ENCODE data around the gene OR5B12.
"Not testable (repeated sequence)": the region's sequence is repeated elsewhere in the genome, so short reads cannot be mapped to it uniquely, and the experiment has no call there.

OR5B12 gene

DNA sequence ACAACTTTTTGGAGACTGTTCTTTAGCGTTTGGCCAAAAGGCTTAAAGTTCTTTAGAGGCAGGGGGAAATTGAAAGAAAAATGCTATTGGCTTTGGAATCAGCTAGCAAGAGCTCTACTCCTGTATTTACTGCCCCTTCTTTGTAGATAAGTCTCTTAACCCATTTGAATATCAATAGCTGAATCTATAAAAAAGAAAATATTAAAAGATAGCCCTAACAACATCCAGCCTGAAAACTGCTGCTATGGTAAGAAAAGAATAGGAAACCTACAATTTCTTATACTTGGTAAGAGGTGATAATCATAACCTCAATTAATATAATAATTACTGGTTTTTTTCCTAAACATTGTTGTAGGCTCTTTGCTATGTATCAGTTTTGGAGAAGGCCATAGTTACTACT lies at the start of gene OR5B12:
Gene OR5B12, minus strand, starts transcription at position 101 of the 400 bp plus-strand sequence. CDS start 2,085 bp downstream, outside the sequence.
- DNase-seq (ENCODE audit: low spot score) = no peak

DNA sequence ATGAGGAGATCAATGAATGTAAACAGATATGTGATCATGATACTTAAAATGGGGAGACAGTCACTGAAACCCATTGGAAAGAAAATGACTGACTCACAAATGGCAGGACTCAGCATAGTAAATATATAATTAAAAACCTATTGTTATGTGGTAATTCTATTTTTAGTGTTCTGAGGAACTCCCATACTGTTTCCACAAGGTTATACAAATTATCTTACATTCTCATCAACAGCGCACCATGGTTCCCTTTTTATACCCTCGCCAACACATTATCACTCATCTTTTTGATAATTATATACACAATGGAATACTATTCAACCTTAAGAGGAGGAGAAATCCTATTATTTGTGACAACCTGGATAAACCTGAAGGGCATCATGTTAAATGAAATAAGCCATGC lies 48.8 kb upstream of the OR5B12 start:
- no peak for DNase-seq (ENCODE audit: low spot score)

DNA sequence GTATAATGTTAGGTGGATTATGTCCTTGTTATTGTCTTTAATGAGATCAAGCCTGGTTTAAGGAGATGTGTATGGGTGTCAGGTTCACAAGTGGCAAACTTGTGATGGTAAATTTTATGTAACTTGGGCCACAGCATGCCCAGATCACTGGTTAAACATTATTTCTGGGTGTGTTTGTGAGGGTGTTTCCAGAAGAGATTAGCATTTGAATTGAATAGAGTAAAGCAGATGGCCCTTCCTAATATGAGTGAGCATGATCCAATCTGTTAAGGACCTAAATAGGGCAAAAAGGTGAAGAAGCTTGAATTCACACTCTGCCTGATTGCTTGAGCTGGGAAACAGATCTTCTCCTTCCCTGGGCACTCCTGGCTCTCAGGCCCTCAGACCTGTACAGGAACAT lies 45.1 kb upstream of the OR5B12 start:
- DNase-seq (ENCODE audit: low spot score) = no peak

DNA sequence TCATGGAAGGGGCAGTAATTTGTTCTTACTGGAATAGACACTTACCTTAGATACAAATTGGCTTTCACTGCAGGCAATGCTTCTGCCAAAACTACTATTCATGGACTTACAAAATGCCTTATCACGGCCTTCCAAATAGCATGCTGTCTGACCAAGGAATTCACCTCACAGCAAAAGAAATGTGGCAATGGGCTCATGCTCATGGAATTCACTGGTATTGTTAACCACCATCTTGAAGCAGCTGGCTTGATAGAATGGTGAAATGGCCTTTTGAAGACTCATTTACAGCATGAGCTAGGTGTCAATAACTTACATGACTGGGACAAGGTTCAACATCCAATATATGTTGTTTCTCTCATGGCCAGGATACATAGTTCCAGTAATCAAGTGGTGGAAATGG lies 43.9 kb upstream of the OR5B12 start:
- DNase-seq (ENCODE audit: low spot score) = no peak

DNA sequence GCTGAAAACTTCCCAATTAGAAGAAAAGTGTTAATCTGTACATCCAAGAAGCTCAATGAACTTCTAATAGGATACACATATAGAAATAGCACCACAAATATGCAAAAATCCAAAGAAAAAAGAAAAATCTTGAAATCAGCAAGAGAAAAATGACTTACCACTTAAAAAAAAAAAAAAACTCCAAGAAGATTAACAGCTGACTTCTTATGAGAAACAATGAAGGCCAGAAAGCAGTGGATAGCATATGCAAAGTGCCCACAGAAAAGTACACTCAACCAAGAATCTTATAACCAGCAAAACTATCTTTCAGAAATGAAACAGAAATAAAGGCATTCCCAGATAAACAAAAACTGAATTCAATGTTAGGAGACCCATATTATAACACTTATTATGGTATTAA lies 29.9 kb upstream of the OR5B12 start:
- DNase-seq (ENCODE audit: low spot score) = no peak

DNA sequence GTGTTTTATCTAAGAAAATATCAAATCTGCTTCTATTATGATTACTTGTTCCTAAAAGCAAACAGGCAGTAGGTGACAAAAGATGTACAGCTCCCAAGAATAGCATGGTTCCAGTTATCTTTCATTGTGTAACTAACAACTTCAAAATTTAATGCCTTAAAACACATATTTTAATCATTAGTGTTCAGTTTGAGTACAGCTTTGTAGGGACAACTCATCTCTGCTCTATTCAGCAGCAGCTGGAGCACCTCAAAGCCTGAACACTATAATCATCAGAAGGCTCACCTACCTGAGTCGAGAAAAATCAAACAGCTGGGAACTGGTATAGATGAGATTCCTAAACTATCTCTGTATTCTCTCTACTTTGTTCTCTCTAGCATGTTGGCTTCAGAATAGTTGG lies 24.3 kb upstream of the OR5B12 start:
- DNase-seq (ENCODE audit: low spot score) = no peak

DNA sequence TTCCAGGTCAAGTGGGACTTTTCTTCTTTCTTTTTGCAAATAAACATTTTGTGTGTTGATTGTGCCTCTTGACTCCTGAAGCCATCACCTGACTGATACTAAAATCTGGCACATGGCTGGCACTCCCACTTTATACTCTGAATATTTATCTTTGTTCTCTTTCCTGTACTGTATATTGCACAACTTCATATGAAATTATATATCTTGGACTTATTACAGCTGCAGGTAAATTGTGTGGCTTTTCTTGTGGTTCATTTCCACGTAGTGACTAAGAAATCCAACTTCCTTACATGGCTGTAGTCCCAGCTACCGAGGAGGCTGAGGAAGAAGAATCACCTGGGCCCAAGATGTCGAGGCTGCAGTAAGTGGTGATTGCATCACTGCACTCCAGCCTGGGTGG lies 23.7 kb upstream of the OR5B12 start:
- DNase-seq (ENCODE audit: low spot score) = no peak

DNA sequence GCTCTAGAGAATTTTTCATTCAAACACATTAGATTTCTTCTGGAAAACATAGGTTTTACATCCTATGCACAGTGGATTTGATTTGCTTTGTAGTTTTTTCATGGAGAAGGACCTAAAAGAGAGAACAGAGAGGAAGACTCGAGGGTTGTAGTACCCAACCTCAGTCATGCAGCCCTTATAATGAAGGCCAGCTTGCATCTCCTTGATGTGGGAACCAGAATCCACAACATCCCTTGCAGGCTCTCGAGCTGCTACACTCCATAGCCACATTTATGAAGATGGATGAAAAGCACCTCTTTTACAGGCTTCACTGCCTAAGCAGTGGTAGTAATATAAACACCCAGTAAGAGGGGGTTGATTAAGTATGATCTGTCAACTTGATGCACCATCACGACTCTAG lies 9.5 kb upstream of the OR5B12 start:
- no peak for DNase-seq (ENCODE audit: low spot score)

DNA sequence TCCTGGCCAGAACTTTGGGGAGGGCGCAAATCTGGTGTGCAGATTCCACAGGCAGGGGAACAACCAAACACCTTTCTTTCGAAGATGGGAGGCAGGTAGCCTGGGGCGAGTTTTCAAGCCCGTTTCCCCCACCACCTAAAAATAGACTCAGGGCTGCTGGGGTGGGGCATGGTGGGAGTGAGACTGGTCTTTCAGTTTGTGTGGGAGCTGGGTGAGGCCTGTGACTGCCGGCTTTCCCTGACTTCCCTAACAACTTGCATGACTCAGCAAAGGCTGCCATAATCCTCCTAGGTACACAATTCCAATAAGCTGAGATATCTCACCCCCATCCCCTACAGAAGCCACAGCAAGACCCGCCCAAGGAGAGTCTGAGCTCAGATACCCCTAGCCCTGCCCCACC lies 4.3 kb upstream of the OR5B12 start:
- no peak for DNase-seq (ENCODE audit: low spot score)

DNA sequence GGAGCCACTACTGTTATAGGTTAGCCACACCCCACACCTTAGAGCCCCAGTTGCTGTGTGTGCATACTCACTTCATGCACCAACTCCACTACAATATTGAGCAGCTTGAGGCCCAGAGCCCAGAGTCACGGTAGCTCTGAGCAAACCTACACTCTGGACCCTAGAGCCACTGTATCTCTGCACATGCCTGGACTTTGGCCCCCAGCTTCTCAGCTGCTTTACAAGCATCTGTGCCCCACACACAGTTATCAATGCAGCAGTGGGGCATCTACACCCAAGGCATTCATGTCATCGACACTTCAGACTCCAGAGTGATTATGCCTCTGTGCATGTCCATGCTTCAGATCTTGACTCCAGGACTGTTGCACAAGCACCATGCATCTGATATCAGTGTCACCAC lies 2.3 kb upstream of the OR5B12 start:
- DNase-seq (ENCODE audit: low spot score) = no peak

DNA sequence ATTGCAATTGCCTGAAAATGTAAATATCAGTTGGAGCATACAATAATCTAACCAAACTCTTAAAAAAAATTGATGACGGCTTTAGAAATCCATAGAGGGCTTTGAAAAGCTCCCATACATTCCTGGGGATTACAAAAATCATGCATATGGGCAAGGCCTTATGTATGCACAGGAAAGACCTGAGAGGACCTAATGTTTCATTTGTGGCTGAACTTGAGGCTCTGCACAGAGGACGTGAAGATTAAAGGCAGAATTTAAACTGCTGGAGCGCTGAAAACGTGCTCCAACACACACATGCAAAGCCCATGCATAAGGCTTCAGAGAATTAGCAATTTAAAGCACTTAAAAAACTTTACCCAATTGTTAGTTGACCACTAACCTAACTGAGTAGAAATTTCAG lies 3.5 kb downstream of the OR5B12 start:
- DNase-seq (ENCODE audit: low spot score) = no peak

DNA sequence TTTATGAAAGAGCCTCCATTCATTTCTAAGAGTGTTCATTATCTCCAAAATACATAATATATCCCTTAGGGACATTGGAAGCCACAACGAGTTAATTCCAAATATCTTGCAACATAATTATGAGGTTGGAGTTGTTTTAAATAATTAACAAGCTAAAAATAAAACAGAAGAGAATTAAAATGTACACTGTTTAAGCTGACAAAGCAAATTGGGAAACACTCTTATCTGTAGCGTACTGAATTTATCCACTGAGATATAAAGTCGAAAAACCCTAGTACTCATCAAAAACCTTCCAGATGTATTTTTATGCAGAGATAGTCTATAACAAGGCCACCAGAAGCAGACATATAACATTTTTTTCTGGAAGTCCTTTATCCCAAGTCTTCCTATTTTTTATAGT lies 7.8 kb downstream of the OR5B12 start:
- DNase-seq (ENCODE audit: low spot score) = no peak

DNA sequence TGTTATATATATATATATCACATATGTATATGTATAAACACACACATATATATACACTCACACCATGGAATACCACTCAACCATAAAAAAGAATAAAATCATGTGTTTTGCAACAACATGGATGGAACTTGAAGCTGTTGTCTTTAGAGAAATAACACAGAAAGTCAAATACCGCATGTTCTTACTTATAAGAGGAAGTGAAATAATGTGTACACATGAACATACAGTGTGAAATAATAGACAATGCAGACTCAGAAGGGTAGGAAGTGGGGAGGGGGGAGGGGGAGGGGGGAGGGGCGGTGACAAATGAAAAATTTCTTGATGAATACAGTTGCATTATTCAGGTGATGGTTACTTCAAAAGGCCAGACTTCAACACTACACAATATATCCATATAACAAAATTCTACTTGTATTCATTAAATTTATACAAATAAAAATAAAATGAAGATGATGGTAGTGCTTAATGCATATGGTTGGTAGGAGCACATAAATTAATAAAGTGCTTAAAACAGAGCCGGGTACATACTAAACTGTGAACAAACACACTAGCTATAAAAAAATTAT lies 8.3 kb downstream of the OR5B12 start:
- DNase-seq (ENCODE audit: low spot score) = no peak

DNA sequence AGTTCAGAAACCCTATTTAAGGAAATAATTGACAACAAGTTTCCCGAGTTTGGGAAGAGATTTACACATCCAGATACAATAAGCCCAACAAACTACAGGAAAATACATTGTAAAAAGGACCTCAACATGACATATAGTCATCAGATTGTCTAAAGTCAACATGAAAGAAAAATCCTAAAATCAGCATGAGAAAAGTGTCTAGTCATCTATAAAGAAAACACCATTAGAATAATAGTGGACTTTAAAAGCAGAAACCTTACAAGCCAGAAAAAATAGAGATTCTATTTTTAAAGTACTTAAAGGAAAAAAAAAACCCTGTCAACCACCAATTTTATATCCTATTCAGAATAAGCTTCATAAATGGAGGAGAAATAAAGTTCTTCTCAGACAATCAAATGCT lies 12.8 kb downstream of the OR5B12 start:
- DNase-seq (ENCODE audit: low spot score) = no peak

DNA sequence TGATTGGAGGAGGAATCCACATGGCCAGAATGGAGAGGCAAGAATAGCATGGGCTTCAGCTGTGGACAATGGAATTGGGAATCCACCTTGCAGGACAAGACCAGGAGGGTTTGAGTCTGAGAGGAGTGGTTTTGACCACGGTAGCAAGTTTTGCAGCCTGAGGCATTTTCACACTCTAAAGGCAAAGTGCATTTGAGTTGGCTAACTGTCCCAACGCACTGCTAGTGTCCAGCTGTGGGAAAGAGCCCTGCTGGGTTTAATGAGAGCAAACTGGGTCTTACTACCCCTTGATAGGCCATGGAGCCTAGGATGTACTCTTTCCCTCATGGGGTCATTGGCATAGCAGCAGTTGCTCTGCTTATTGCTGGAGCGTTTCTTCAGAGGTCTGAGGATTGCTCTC lies 14.0 kb downstream of the OR5B12 start, which contains the start of gene OR5B2:
Gene OR5B2, minus strand, starts transcription at position 101 of the 400 bp plus-strand sequence. CDS start 4,860 bp downstream, outside the sequence.
- DNase-seq (ENCODE audit: low spot score) = no peak

DNA sequence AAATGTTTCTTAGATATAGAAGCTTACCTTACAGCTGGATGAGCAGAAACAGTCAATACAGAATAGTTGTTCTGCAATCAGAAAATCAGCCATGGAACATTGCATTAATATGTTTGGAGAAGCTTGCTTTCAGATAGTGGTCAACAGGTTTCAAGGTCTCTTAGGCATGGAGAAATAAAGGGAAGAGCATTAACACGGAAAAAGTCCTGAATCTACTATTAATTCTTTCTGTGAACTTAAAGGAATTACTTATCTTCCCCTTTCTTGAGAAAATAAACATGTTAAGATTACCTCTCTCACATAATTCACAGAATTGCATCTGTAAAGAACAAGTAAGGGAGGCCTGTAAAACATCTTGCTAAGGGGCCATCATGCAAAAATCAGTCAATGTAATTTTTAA lies 35.3 kb downstream of the OR5B12 start, which contains the start of gene OR5B3:
Gene OR5B3, minus strand, starts transcription at position 101 of the 400 bp plus-strand sequence. CDS start 3,465 bp downstream, outside the sequence.
- DNase-seq (ENCODE audit: low spot score) = no peak

DNA sequence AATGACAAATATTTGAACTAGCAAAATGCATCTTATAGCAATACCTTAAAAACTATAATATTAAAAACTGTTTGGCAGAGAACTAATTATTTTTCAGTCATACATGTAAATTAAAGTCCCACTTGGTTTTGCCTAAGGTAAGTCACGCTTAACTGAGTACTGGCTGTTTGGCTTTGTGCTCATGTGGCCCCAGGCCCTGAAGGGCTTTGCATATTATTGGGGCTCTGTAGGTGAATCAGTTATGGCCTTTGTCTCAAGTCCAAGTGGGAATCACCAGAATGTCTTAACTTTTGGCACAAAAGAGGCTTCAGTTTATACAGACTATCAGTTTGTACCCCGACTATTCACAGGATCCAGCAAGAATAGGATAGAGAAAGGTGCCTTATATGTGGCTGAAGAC lies 42.4 kb downstream of the OR5B12 start:
- not testable (repeated sequence) for DNase-seq (ENCODE audit: low spot score)

DNA sequence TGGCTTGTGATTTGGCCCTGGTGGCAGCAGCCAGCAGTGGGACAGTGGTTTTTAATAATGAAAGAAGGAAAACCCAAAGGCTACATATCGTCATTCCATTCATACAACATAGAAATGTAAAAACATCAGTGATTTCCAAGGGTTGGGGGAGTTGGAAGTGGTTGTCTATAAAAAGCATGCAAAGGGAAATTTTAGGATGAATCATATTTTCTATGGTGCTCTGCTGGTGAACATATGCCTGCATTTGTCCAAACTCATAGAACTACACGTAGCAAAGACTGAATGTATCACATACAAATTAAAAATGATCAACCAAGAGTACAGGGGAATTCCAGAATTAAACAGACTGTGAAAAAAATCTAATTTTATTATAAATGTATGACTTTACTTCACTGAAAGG lies 46.5 kb downstream of the OR5B12 start:
- no peak for DNase-seq (ENCODE audit: low spot score)

DNA sequence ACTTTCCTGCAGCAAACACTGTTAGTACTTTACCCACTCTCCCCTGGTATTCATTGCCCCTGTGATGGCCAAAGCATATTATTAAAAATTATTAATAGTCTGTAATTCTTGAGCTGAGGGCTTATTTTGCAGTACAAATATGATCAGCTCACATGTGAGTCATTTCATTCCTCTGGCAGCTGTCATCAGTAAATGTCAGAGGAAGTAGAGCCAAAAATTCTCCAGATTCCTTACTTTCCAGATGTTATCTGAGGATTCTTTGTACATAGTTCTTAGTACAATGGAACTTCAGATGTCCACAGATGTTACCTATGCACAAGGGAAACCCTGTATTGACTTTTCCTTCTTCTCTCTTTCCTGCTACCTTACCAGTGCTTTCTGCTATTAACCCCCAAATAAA lies 47.8 kb downstream of the OR5B12 start:
- no peak for DNase-seq (ENCODE audit: low spot score)

DNA sequence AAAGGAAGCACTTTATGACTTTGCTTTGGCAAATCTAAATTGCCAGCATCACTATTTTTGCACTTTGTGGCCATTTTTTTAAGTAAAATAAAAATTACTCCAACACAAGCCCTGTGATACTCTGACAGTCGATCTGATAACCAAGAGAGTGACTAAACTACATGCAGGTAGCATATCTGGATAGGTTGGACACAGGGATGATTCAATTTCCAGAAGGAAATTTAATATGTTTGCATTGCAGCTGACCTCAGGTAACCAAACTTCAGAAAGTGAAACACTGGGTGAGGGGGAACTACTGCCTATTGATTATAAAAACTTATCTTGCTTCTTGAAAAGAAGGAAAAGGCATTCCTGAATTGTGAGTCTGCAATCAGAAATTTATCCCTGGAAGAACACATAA lies 49.3 kb downstream of the OR5B12 start:
- no peak for DNase-seq (ENCODE audit: low spot score)

DNA sequence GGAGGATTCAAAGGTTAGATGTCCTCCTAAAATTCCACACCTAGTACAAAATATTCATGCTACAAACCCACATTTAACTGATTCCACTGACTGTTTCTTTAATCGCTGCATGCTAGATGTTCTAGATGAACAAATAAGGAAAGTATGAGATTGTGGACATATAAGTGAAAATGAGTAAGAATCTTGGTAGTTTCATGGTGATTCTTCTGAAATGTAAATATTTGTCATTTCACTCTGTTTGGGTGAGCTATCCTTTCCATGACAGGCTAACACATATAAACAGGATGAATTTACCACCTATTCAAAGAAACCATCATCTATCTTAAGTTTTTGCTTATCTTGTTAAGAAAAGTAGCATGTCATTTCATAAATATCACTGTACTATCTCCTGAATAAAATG lies 50.2 kb downstream of the OR5B12 start:
- DNase-seq (ENCODE audit: low spot score) = no peak

DNA sequence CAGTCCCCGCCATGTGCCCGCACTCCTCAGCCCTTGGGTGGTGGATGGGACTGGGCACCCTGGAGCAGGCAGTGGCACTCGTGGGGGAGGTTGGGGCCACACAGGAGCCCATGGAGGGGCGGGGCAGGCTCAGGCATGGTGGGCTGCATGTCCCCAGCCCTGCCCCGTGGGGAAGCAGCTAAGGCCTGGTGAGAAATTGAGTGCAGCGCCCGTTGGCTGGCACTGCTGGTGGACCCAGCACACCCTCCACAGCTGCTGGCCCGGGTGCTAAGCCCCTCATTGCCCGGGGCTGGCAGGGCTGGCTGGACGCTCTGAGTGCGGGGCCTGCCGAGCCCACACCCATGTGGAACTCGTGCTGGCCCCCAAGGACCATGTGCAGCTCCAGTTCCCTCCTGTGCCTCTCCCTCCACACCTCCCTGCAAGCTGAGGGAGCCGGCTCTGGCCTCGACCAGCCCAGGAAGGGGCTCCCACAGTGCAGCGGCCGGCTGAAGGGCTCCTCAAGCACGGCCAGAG lies 51.4 kb downstream of the OR5B12 start:
- DNase-seq (ENCODE audit: low spot score) = no peak
